GM12873 (cell line): ENCODE results near the gene LRRC2.

Source experiments
- CTCF ChIP-seq: IDR thresholded peaks from 2 replicates; pipeline ENCODE4 v1.5.1; 2012; ENCODE audit warnings: low read depth, mild to moderate bottlenecking, moderate library complexity, low read length, control low read depth; ENCODE audit not compliant: insufficient read depth; ENCODE audit errors: missing control alignments

The LRRC2 gene

GRCh38 chr3:46489875-46490274 is 76.2 kb downstream of the LRRC2 start:
- no peak for TF ChIP-seq CTCF

GRCh38 chr3:46489381-46489780 is 76.7 kb downstream of the LRRC2 start:
- TF ChIP-seq CTCF = no peak

- peak; percentile 100 for TF ChIP-seq CTCF
Measured at GRCh38 chr3:46488735-46489361, 77.3 kb downstream of the LRRC2 start.

- no peak for TF ChIP-seq CTCF
Measured at GRCh38 chr3:46485779-46486175, 80.3 kb downstream of the LRRC2 start.

GRCh38 chr3:46484911-46485778 is 81.0 kb downstream of the LRRC2 start:
- TF ChIP-seq CTCF = no peak

GRCh38 chr3:46484388-46484787 is 81.7 kb downstream of the LRRC2 start:
- TF ChIP-seq CTCF = no peak

GRCh38 chr3:46483825-46484224 is 82.3 kb downstream of the LRRC2 start:
- TF ChIP-seq CTCF = peak; percentile 18
